GM18511 (cell line): Measurements from ENCODE around the gene HNRNPA0.

Experiments used
- ATAC-seq: cut with Tn5 transposase; IDR thresholded peaks from one replicate; pipeline ENCODE4 v1.9.1; 2021; ENCODE audit warnings: mild to moderate bottlenecking, moderate library complexity; ENCODE audit not compliant: unreplicated experiment

HNRNPA0 gene

DNA sequence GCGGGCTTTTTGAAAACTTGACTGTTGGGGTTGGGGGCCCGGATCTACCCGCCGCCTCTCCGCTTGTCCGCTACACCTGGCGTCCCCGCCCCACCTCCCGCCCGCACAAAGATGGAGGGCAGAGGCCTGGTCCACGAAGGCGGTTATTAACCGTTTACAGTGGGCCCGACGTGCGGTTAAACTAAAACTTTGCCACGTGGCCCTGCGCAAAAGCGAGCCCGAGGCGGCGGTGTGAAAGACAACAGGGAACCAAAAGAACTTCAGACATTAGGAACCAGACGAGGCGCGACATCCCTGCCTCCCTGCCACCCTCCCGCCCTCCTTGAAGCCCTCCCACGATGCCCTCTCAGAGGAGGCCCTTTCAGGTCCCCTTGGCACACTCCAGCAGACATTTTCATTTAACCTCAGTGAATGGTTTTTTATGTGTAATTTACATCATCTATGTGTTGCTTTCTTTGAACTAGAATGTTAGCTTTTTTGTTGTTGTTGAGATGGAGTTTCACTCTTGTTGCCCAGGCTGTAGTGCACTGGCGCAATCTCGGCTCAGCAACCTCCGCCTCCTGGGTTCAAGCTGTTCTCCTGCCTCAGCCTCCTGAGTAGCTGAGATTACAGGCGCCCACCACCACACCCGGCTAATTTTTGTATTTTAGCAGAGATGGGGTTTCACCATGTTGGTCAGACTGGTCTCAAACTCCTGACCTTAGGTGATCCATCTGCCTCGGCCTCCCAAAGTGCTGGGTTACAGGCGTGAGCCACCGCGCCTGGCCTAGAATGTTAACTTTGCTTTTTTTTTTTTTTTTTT is 999 bp upstream of the HNRNPA0 start:
- ATAC-seq: peak; percentile 27

GRCh38 chr5:137753691-137754187 is 424 bp downstream of the HNRNPA0 start:
- peak; percentile 16 for ATAC-seq

DNA sequence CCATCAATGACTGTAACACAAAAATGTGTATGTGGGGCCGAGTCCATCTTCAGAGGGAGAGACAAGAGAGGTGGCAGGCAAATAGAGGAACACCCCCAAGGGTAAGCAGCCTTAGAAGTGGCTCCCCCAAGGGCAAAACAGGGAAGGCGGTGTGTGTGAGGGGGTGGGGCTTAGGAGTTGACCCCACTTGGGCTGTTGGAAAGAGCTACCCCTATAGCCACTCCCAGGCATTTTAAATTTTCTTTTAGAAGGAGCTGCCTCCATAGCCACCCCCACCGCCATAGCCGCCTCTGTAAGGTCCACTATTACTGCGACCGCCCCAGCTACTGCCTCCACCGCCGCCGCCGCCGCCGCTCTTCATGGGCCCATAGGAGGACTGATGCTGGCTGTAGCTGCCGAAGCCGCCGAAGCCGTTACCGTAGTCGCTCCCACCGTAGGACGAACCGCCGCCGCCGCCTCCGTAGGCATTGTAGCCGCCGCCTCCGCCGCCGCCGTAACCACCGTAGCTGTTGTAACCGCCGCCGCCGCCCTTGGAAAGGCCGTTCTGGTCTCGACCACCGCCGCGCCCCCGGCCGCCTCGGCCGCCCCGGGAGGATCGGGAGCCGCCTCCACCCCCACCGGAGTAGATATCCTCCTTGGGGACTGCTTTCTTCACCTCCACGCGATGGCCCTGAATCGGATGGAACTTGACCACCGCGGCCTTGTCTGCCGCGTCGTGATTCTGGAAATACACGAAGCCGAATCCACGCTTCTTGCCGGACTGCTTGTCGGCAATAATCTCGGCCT is 1.1 kb downstream of the HNRNPA0 start:
- no peak for ATAC-seq

- ATAC-seq: no peak
These were observed 2.2 kb downstream of the HNRNPA0 start for GRCh38 chr5:137751869-137752491.

DNA sequence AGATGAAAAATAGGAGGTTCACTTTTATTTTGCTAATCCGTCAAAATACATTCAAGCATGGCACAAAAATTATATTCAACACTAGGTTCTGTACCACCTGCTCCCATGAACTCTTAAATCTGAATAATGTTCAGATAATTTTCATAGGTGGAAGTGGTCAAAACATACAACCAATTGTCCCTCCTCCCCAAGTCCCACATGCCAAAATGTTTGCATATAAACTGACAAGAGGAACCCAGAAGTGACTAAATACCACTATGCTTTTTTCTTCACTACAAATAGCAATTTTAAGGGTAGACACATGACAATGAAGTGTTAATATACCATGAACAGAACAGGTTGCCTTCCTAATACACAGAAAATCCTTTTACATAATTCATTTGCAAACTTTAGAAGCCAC is 3.7 kb downstream of the HNRNPA0 start:
- no peak for ATAC-seq

- no peak for ATAC-seq
These were observed 6.3 kb downstream of the HNRNPA0 start for GRCh38 chr5:137747848-137748247.

- peak; percentile 73 for ATAC-seq
These were observed 11.0 kb downstream of the HNRNPA0 start for GRCh38 chr5:137743031-137743640.

DNA sequence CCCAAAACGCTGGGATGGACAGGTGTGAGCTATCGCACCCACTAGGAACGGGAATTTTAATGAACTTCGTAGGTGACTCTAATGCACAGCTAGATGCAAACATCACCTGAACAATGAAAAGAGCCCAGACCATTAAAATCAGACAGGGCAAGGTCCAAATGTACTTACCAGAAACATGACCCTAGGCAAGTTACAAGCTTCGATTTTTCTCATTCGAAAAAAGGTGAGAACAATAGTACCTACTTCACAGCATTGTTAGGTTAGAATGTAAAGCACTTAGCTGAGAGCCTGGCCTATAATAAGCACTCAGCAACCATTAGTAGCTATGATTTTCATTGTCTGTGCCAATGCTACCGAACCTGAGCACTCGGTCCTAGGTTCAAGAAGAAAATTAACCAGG is 12.4 kb downstream of the HNRNPA0 start:
- no peak for ATAC-seq

GRCh38 chr5:137739737-137740136 is 14.4 kb downstream of the HNRNPA0 start:
- no peak for ATAC-seq

- no peak for ATAC-seq
These were observed 15.2 kb downstream of the HNRNPA0 start for GRCh38 chr5:137738947-137739346.

DNA sequence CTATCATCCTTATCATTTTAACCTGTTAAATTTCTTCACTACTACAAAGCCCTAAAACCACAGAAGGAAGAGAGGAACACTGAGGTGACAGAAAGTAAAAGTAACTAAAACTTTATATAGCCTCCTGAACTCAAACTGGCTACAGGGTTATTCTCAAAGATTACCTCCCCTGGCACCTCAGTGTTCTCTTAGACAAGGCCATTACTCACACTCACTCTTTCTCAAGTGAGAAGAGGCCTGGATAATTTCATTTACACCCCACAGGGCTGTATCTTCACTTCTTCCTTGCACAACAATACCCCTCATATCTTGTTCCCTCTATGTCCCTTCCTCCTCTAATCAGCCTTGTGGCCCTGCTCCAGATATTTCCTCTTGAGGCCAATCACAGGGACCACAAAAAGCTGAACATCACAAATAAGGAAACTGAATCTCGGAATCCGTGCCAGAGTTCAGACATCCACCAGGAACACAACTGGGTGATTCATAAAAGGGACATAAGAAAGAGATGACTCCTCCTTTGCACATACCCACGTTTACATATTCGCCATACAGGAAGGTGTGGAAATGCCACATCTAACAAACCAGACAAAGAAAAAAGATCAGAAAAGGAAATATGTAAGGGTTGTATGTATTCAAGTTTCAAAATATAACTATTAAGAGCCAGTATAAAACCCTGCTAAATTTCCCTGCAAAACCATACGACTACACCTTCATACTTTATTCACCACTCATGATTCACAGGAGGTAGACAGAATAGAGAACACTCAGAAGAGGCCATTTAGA is 16.6 kb downstream of the HNRNPA0 start:
- no peak for ATAC-seq

GRCh38 chr5:137736496-137736895 is 17.7 kb downstream of the HNRNPA0 start:
- ATAC-seq: no peak

GRCh38 chr5:137735555-137736284 is 18.4 kb downstream of the HNRNPA0 start, which contains the start of gene KLHL3:
TSS of gene KLHL3 (minus strand) at chr5:137736089. CDS start at chr5:137735646, 443 bp downstream.
- peak; percentile 73 for ATAC-seq

DNA sequence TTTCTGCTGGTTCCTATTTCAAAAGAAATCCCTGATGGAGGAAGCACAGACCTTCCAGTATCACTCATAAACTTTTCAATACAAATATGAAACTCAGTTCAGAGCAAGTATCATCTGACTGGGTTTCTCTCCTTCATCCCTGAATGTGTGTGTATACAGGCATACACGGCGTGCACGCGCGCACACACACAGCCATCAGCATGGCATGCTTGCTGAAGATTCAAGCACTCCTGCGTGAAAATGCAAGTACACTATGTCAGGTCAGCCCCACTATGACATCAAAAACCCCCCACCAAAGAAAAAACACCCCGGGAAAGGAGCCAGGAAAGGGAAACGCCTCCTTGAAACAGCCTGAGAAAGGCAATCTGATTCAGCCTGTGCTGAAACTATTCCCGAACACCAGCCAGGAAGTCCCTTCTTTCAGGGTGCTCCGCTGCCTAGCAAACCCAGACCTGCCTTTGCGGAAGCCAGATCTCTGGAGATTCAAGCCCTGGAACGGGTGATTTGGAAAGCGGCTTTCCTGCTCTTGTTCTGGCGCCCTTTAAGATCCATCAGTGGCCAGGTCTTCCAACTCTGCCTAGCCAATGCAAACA is 19.1 kb downstream of the HNRNPA0 start:
- peak; percentile 27 for ATAC-seq

DNA sequence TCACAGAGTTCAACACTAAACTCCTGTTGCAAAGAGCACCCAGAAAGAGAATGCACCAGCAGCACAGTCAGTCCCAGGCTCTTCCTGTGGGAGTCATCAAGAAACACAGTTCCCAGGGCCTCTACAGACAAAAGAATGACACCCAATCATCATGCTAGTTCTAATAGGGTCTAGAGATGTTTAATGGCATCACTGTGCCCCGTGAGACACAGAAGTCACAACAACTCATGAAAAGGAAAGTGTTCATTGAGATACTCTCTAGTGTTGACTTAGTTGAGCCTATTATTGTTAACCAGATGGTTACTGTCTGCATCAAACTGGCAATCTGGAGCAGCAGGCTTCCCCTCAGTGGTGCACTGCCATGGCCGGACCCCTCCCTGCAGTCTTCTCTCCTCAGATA is 19.8 kb downstream of the HNRNPA0 start:
- no peak for ATAC-seq

GRCh38 chr5:137733922-137734321 is 20.2 kb downstream of the HNRNPA0 start:
- ATAC-seq: no peak

GRCh38 chr5:137733006-137733405 is 21.2 kb downstream of the HNRNPA0 start:
- ATAC-seq: no peak

- no peak for ATAC-seq
These were observed 23.0 kb downstream of the HNRNPA0 start for GRCh38 chr5:137731176-137731575.

DNA sequence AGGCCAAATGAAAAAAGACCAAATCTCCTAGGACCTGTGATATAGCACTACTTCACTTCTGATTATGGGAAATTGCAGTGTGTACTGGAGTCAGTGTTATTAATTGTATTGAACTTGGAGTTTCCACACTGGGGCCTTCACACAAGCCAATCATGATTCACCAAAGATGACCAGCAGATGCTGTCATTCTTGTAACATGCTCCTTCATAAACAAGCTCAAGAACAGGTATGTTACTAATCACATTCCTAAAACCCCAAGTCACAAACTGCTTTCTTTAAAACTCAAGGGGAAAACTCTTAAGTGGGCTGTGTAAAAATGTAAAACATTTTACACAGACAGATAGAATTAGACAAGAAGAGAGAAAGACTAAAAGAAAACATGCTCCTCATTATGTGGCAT is 23.8 kb downstream of the HNRNPA0 start:
- no peak for ATAC-seq
